DMS 273 treated with DMSO at 0.1 percent for 48 hours (cell line): ENCODE data around the gene ACTR1A.

Experiments
- DNase-seq: peaks from one replicate; lab custom pipeline; 2025; lab: John Stamatoyannopoulos, UW

ACTR1A gene

GRCh38 chr10:102485093-102485784 is 17.3 kb downstream of the ACTR1A start:
- no peak for DNase-seq

GRCh38 chr10:102484021-102484420 is 18.5 kb downstream of the ACTR1A start:
- no peak for DNase-seq

GRCh38 chr10:102480396-102480795 is 22.1 kb downstream of the ACTR1A start:
- DNase-seq = no peak

DNA sequence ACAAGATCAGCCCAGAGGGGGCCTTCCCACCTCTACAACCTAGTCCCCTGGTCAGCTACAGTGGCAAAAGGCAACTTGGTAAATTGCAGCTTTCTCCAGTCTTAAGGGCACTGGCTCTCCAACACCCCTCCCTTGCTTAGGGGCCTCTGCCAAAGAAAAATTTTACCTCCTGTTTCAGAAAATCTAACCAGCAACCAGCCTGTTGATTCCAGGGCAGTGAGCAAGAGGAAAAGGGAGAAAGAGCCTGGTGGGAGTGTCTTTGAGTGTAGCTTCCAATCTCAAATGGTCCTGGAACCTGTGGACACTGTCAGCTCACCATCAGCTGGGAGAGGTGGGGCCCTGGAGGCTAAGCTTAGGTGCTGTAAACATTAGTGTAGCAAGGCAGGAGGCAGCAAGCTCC is 22.9 kb downstream of the ACTR1A start:
- DNase-seq = no peak

DNA sequence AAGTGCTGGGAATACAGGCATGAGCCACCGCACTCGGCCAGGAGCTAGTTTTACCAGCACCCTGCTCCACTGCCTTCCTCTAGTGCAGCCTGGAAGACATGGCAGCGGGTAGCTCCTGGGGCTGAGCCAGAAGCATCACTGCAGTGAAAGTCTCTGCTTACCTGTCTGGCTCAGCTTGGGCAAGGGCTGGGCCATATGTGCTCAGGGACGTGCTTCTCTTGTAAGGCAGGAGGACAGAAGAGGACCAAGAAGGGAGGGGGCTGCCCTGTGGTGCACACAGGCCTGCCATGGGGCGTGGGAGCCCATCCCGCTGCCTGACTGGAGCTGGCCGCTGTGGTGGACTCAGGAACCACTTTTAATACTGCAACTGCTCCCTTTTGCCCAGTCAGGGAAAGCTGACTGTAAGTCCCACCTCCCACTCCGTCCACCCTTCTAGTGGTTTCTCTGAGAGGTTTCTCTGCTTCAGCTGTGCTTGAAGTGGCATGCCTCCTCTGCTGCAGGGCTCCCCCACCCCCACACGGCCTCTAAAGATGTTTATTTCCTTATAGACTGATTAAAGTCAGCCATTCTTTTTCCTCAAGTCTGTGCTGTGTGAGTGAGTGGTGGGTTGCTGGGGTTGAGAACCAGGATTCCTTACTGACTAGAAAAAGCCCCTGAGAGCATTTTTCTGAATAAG is 25.9 kb downstream of the ACTR1A start:
- DNase-seq = no peak

- DNase-seq = no peak
These were observed 27.0 kb downstream of the ACTR1A start for GRCh38 chr10:102475451-102476040.

- DNase-seq = no peak
These were observed 28.8 kb downstream of the ACTR1A start for GRCh38 chr10:102473445-102474331.

DNA sequence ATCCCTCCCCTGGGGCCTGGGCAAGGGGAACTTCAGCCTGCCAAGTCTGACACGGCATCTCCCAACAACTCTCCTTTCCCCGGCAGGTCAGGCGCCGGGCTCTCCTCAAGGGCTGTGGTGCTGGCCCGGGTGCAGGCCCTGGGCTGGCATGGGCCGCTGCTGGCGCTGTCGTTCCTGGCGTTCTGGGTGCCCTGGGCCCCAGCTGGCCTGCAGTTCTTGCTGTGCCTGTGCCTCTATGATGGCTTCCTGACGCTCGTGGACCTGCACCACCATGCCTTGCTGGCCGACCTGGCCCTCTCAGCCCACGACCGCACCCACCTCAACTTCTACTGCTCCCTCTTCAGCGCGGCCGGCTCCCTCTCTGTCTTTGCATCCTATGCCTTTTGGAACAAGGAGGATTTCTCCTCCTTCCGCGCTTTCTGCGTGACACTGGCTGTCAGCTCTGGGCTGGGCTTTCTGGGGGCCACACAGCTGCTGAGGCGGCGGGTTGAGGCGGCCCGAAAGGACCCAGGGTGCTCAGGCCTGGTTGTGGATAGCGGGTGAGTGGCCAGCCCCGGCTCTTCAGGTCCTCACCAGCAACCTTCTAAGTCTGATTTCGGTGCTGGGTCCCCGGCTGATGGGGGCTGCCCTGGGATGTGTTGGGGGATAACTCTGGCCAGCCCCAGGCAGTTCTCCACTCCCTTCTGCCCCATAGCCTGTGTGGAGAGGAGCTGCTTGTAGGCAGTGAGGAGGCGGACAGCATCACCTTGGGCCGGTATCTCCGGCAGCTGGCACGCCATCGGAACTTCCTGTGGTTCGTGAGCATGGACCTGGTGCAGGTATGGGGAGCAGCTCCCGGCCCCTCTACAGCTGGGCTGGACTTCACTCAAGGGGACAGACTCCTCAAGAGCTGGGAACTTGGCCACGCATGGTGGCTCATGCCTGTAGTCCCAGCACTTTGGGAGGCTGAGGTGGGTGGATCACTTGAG is 31.6 kb downstream of the ACTR1A start:
- DNase-seq = no peak

DNA sequence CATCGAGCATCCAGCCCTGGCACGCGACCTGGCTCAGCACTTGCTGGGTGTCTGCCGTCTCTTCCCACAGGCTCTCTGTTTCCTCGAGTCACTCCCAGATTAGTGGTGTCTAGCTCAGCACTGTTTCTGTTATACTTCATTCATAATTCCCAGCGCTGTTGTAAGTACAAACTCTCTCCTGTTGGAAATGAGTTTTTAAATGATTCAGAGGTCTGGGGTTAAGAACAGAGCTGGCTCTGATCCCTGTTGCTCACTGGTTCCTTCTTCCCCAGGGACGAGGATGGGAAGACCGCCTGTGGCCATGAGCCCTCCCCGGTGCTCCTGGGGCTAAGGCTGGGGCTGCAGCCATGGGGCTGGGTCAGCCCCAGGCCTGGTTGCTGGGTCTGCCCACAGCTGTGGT is 33.8 kb downstream of the ACTR1A start:
- DNase-seq = no peak

GRCh38 chr10:102467971-102468438 is 34.5 kb downstream of the ACTR1A start:
- no peak for DNase-seq

- no peak for DNase-seq
These were observed 35.2 kb downstream of the ACTR1A start for GRCh38 chr10:102467318-102467717.

DNA sequence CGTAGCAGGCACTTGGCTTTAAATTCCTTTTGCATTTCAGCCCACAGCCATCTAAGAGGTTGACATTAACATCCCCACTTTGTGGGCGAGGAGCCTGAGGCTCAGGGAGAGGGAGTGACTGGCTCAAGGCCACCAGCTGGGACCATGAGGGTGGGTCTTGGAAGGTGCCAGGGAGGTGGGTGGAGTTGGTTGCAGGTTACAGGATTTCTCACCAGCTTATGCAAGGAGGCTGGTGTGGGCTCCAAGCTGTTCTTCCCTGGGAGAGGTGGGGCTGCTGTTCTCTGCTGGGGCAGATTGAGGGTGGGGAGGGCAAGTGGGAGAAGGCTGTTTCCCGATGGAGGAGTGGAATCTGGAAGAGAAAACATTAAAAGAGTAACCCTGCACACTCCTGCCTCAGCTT is 37.0 kb downstream of the ACTR1A start:
- no peak for DNase-seq

DNA sequence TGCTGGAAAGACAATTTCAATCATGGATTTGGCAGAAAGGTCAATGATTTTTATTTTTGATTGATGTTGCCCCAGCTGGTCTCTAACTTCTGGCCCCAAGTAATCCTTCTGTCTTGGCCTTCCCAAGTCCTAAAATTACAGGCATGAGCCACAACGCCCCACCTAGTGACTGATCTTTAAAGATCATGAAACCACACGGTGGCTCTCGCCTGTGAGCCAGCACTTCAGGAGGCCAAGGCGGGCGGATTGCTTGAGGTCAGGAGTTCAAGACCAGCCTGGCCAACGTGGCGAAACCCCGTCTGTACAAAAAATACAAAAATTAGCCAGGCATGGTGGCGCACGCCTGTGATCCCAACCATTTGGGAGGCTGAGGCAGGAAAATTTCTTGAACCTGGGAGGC is 38.5 kb downstream of the ACTR1A start:
- DNase-seq = no peak

GRCh38 chr10:102462512-102463054 is 39.9 kb downstream of the ACTR1A start:
- no peak for DNase-seq

DNA sequence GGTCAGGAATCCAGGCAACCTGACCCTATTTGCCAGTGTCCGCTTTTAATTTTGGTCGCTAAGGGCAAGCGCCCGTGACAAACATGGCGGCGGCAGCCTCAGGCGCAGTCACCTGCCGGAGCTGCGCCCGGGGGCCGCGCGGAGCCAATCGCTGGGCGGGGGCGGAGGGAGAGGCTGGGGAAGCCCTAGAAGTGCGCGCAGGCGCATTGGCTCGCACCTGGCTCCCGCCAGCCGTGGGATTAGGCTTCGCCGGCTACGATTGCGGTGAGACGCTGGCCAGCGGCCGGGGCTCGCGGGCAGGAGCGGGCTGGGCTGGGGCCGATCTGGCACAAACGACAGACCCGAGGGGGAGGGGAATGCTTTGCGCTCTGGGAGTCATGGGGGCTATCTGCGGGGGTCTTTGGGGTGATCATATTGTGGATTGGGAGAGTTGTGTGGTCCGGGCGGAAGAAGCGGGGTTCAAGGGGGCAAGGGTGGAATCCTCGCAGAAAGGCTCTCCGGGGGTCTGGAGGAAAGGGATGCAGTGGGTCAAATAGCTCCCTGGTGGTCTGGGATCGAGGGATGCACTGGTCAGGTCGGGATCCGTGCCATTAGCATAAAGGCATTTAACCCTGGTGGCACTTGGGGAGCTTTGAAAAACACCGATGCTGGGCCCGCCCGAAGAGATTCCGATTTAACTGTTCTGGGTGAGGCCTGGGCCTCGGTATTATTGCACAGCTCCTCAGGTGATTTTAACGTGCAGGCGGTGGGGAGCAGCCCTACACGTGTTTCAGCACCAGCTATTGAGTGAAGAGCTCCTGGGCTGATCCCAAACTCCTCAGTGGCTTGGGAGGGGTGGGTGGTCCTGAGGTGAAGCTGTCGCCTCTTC is 41.1 kb downstream of the ACTR1A start:
- peak; percentile 47 for DNase-seq

DNA sequence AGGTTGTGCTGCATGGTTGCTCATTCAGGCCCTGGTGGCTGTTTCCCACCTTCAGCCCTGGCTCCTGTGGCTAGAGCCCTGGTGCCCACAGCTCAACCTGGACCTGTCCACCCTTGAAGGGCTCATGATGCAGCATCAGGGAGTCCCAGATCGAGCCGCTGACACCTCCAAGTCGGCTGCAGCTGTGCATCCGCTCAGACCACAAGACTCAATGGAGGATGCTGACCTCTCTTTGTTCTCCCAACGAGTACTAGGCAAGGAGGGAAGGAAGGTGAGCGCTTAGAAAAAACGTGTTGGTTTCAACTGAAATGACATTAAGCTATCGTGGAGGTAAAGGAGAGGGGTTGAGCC is 41.7 kb downstream of the ACTR1A start:
- DNase-seq = no peak

GRCh38 chr10:102458656-102459055 is 43.9 kb downstream of the ACTR1A start:
- DNase-seq = no peak

DNA sequence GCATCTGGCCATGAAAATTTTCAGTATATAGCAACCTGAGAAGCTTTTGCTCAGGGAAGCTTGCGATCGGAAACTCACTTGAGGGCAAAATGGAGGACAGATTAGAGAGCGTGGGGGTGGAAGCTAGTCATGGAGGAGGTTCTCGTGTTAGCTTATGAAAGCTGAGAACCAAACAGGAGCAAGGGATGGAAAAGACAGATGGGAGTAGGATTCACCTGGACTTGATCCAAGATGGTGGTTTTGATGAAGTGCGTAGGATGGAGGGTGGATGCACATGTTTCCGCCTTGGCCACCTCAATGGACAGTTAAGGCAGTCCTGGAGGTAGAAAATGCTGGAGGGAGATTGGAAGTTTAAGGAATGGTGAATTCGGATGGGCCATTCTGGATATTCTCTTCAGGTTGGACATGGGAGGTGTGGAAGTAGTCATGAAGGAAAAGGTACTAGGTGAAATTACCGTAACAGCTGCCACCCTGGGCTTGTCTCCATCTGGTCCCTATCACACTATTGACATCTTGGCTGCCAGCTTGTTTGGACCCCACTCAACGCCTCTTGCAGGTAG is 44.8 kb downstream of the ACTR1A start:
- DNase-seq = peak; percentile 89

- DNase-seq = no peak
These were observed 46.5 kb downstream of the ACTR1A start for GRCh38 chr10:102455893-102456471.
